GM23248 (cell line): Measurements from ENCODE around the gene TNFSF8. TPM values are rescaled to one million over a fixed set of nuclear protein-coding genes. Genes with fewer than 3 reads are reported as not detected.
A peak's percentile ranks its signal among the peaks of the same experiment; 100 is the strongest.

ENCODE experiments used
- DNase-seq: peaks from one replicate; pipeline ENCODE4 v3.0.0-alpha.2; 2015
- H2AFZ ChIP-seq: fragments of 200-600 bp; sonication (generic); 2 replicates; pipeline ENCODE4 v1.6.1; 2016; ENCODE audit warnings: antibody characterized with exemption
- H3F3A ChIP-seq: fragments of 200-600 bp; sonication (generic); 2 replicates; pipeline ENCODE4 v1.6.1; 2016; ENCODE audit warnings: mild to moderate bottlenecking, antibody characterized with exemption, mixed run types; ENCODE audit not compliant: insufficient read depth
- H3K27ac ChIP-seq: fragments of 200-600 bp; sonication (generic); 2 replicates; pipeline ENCODE4 v1.5.1; 2016; ENCODE audit warnings: mild to moderate bottlenecking
- H3K27me3 ChIP-seq: fragments of 200-600 bp; sonication (generic); replicated peaks from 2 replicates; pipeline ENCODE4 v1.6.1; 2016; ENCODE audit warnings: mild to moderate bottlenecking; ENCODE audit not compliant: insufficient read depth
- H3K36me3 ChIP-seq: fragments of 200-600 bp; sonication (generic); 2 replicates; pipeline ENCODE4 v1.6.1; 2016; ENCODE audit warnings: low read depth, mild to moderate bottlenecking
- H3K4me1 ChIP-seq: fragments of 200-600 bp; sonication (generic); 2 replicates; pipeline ENCODE4 v1.6.1; 2016; ENCODE audit warnings: mild to moderate bottlenecking; ENCODE audit not compliant: insufficient read depth
- H3K4me2 ChIP-seq: fragments of 200-600 bp; sonication (generic); one replicate; pipeline ENCODE4 v1.6.1; 2016; ENCODE audit warnings: mild to moderate bottlenecking; ENCODE audit not compliant: unreplicated experiment
- H3K4me3 ChIP-seq: fragments of 200-600 bp; sonication (generic); 2 replicates; pipeline ENCODE4 v1.5.1; 2016; ENCODE audit warnings: mild to moderate bottlenecking
- H3K79me2 ChIP-seq: fragments of 200-600 bp; sonication (generic); 2 replicates; pipeline ENCODE4 v1.6.1; 2016; ENCODE audit warnings: mild to moderate bottlenecking; ENCODE audit not compliant: insufficient read depth
- H3K9ac ChIP-seq: fragments of 200-600 bp; sonication (generic); 2 replicates; pipeline ENCODE4 v1.6.1; 2016; ENCODE audit warnings: mild to moderate bottlenecking
- H3K9me2 ChIP-seq: fragments of 200-600 bp; sonication (generic); 2 replicates; pipeline ENCODE4 v1.6.1; 2016; ENCODE audit warnings: mixed run types, mild to moderate bottlenecking, moderate library complexity; ENCODE audit not compliant: insufficient read depth
- H3K9me3 ChIP-seq: fragments of 200-600 bp; sonication (generic); one replicate; pipeline ENCODE4 v1.6.1; 2017; ENCODE audit warnings: low read depth
- H4K20me1 ChIP-seq: fragments of 200-600 bp; sonication (generic); 2 replicates; pipeline ENCODE4 v1.6.0; 2016; ENCODE audit not compliant: insufficient read depth
- EZH2 ChIP-seq: fragments of 200-600 bp; sonication (generic); IDR thresholded peaks from 2 replicates; pipeline ENCODE4 v1.6.1; 2018; ENCODE audit warnings: antibody characterized with exemption, mild to moderate bottlenecking; ENCODE audit not compliant: insufficient read depth, poor library complexity, severe bottlenecking
- EZH2phosphoT487 ChIP-seq: fragments of 200-600 bp; sonication (generic); IDR thresholded peaks from 2 replicates; pipeline ENCODE4 v1.6.1; 2018; ENCODE audit warnings: antibody characterized with exemption, moderate library complexity, mild to moderate bottlenecking, low read depth; ENCODE audit not compliant: insufficient read depth
- WGBS, 2 experiments: methylation state at CpG; one replicate each; pipeline ENCODE4 v1.1.6; 2015 to 2017; ENCODE audit warnings: low lambda C conversion rate in 2 of 2, low coverage in 1 of 2; ENCODE audit errors: missing lambda C conversion rate in 2 of 2; 5-methylcytosine and 5-hydroxymethylcytosine counted together
- in situ Hi-C: fragments of 300-500 bp; cut with MboI; formaldehyde crosslinking; loops from 2 replicates; pipeline ENCODE4 v1.15.0; 2020
- polyA plus RNA-seq: library from polyadenylated mRNA; unstranded; fragments of >200 nt; fragmentation: Nextera tagmentation; extraction: Ambion mirVana; gene quantifications from 2 replicates; pipeline ENCODE4 v1.2.1, GENCODE V29; 2016
- total RNA-seq: library from RNA; depleted of rRNA; stranded (reverse); fragments of >200 nt; shearing (Covaris generic); gene quantifications from 2 replicates; pipeline ENCODE4 v1.2.3, GENCODE V29; 2014

Gene TNFSF8
- total and polyA plus RNA-seq, 2 experiments from 2014 or later = not detected

DNA sequence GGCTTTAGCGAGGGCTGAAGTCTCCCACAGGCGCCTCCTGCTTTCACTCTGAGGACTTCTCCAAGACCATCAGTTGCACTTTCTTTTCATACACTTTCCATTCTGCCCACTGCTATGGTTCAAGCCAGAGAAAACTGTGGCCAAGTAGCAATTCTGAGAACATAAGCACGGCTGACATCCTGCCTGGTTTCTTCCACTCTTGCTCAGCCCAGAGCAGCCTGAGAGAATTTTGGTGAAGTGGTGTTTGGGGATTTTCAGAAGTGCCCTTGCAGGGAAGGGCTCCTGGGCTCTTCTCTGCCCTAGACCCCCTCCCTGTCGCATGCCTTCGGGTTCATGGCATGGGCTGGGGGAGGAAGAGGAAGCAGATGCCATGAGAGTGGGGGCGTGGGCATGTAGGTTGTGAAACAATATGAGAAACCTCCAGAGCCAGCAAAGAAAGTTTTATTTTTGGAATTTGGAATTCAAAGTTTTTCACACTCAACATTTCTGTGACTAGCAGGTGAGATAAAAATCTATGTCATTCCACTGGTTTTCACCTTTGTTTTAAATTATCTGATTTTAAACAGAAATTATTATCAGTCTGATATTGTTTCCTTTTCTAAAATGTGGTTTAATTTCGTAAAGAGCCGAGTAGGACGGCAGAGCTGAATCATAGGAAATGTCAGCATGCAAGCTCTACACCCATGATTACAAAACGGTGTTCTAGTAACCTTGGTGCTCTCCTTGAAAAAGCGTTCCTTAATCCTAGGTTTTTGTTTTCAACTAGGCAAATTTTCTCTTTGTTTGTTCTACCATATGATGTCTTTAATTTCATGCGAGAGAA, 27.8 kb upstream of the TNFSF8 start:
- no peaks in the 10 kb centered on the region for H3K9me3 ChIP-seq
- no peaks in the 10 kb centered on the region for H3K9me2 ChIP-seq
- H3K79me2 ChIP-seq = no peaks in the 10 kb centered on the region
- no peak for TF ChIP-seq EZH2phosphoT487
- no peak for TF ChIP-seq EZH2
- H2AFZ ChIP-seq = 0 out of 2 replicates have a peak overlapping the region, but pooled peaks have one; percentile 15
- H3K4me3 ChIP-seq = no peak overlapping the region
- H3K9ac ChIP-seq = no peak overlapping the region
- WGBS, 2 experiments = 71 to 72% methylated on average over 12 of the region's 12 CpGs
- in situ Hi-C loops = no loop called here
- no peak overlapping the region for H3K4me2 ChIP-seq
- H3F3A ChIP-seq = peaks cover 11% of the 10 kb centered on the region
- DNase-seq = peak; percentile 41
- H3K27ac ChIP-seq = no peak overlapping the region
- 0 out of 2 replicates have a peak, but pooled peaks cover 4% of the 10 kb centered on the region for H3K27me3 ChIP-seq
- H3K36me3 ChIP-seq = no peaks in the 10 kb centered on the region
- H4K20me1 ChIP-seq = no peaks in the 10 kb centered on the region
- H3K4me1 ChIP-seq = peaks cover 14% of the 10 kb centered on the region

DNA sequence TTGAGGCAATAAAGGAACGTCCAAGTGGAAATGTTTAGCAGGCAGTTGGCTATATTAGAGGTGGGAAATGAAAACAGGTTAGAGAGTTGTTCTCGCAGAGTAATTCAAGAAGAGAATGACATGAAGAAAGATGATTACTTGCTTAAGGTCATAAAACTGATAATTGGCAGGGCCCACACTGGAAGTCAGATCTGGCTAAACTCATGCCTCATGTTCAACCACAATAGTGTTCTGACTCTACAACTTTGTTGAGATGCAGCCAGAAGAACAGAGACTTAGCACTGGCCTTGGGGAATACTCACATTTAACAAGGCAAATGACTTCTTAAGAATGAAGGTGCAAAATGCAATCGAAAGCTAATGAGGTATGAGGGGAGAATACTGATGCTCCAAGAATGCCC, 27.2 kb upstream of the TNFSF8 start:
- in situ Hi-C loops = no loop called here
- Histone ChIP-seq H4K20me1 (no peaks in the 10 kb centered on the region), H3K79me2 (no peaks in the 10 kb centered on the region), H3K9ac (no peak overlapping the region), H3K9me2 (no peaks in the 10 kb centered on the region), H3K4me3 (no peak overlapping the region), H3K4me1 (peaks cover 14% of the 10 kb centered on the region), H3K9me3 (no peaks in the 10 kb centered on the region), H3F3A (peaks cover 12% of the 10 kb centered on the region), H2AFZ (no peak overlapping the region), H3K27me3 (0 out of 2 replicates have a peak, but pooled peaks cover 4% of the 10 kb centered on the region), H3K27ac (no peak overlapping the region), H3K36me3 (no peaks in the 10 kb centered on the region), H3K4me2 (no peak overlapping the region)
- no peak for TF ChIP-seq EZH2
- no peak for TF ChIP-seq EZH2phosphoT487
- DNase-seq = peak; percentile 4
- WGBS, 2 experiments = 70 to 73% methylated on average over 3 of the region's 3 CpGs

GRCh38 chr9:114954956-114955582, 24.7 kb upstream of the TNFSF8 start:
- no peaks in the 10 kb centered on the region for H3K79me2 ChIP-seq
- H3K27ac ChIP-seq = no peak overlapping the region
- no peak for TF ChIP-seq EZH2
- TF ChIP-seq EZH2phosphoT487 = no peak
- in situ Hi-C loops = no loop called here
- H3K36me3 ChIP-seq = no peaks in the 10 kb centered on the region
- H3K9me3 ChIP-seq = no peaks in the 10 kb centered on the region
- H3K9ac ChIP-seq = no peak overlapping the region
- H3K27me3 ChIP-seq = no peaks in the 10 kb centered on the region
- H2AFZ ChIP-seq = no peak overlapping the region
- H4K20me1 ChIP-seq = no peaks in the 10 kb centered on the region
- H3K4me1 ChIP-seq = peaks cover 14% of the 10 kb centered on the region
- H3F3A ChIP-seq = peaks cover 12% of the 10 kb centered on the region
- no peak for DNase-seq
- no peaks in the 10 kb centered on the region for H3K9me2 ChIP-seq
- H3K4me3 ChIP-seq = no peak overlapping the region
- 86 to 87% methylated on average over 5 of the region's 5 CpGs for WGBS, 2 experiments
- H3K4me2 ChIP-seq = no peak overlapping the region

DNA sequence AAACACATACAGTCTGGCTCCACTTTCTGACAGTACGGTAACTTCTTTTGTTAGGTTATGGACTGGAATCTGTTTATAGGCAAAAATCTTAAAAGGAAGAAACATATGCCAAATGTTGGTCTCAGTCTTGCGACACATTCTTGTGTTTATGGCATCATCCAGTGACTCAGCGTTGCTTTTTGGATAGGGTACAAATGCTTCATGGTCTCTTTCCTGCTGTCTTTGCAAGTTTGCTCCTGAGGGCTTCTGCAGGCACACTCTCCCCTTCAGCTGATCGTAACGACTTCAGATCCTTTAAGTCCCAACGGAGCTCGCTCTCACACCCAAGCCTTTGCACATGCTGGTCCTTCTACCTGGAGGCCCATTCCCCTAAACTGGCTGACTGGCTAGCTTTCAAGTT, 23.6 kb upstream of the TNFSF8 start:
- H3F3A ChIP-seq = peaks cover 12% of the 10 kb centered on the region
- H3K27me3 ChIP-seq = no peaks in the 10 kb centered on the region
- peak overlapping the region; percentile 24; the same call in 1 of the 2 replicates for H3K27ac ChIP-seq
- in situ Hi-C loops = no loop called here
- WGBS, 2 experiments = 1 to 3% methylated on average over 6 to 7 of the region's 7 CpGs
- H3K4me1 ChIP-seq = peaks cover 14% of the 10 kb centered on the region
- TF ChIP-seq EZH2phosphoT487 (no peak), EZH2 (no peak)
- peak; percentile 93 for DNase-seq
- peak overlapping the region; percentile 81 for H3K4me2 ChIP-seq
- H3K9ac ChIP-seq = no peak overlapping the region
- no peaks in the 10 kb centered on the region for H3K9me3 ChIP-seq
- no peak overlapping the region for H3K4me3 ChIP-seq
- H4K20me1 ChIP-seq = no peaks in the 10 kb centered on the region
- no peaks in the 10 kb centered on the region for H3K36me3 ChIP-seq
- no peaks in the 10 kb centered on the region for H3K9me2 ChIP-seq
- H2AFZ ChIP-seq = no peak overlapping the region
- H3K79me2 ChIP-seq = no peaks in the 10 kb centered on the region
